B cell (primary cell): ENCODE measurements around the gene SLC12A4. TPM values are rescaled to one million over a fixed set of nuclear protein-coding genes. Genes with fewer than 3 reads are reported as not detected.

Experiments used
- ATAC-seq: fragments of 200-7000 bp; cut with Tn5 transposase; one replicate; pipeline ENCODE4 v1.10.0; 2021; ENCODE audit warnings: low read depth, mild to moderate bottlenecking, moderate number of reproducible peaks, moderate library complexity
- CTCF ChIA-PET: fragments of 350-600 bp; sonication (Branson Sonifier 250); formaldehyde crosslinking; loops from one replicate; lab custom pipeline; 2021; ENCODE audit warnings: antibody characterized with exemption, inconsistent platforms; lab: Charles Lee
- POLR2A ChIA-PET: fragments of 350-600 bp; sonication (Branson Sonifier 250); formaldehyde crosslinking; loops from one replicate; lab custom pipeline; 2021; ENCODE audit warnings: antibody characterized with exemption; lab: Charles Lee
- DNase-seq: peaks from one replicate; pipeline ENCODE4 v3.0.0; 2013
- H2AFZ ChIP-seq: 2 replicates; pipeline ENCODE4 v1.6.1; 2012; ENCODE audit warnings: mild to moderate bottlenecking, low read depth, low read length; ENCODE audit not compliant: insufficient read depth, poor library complexity, severe bottlenecking
- H3K27ac ChIP-seq, 2 donors: 1 replicate in 1 of 2; 2 replicates in 1 of 2; pipeline ENCODE4 v1.5.1; 2012 to 2013; ENCODE audit warnings: low read length in 2 of 2, mild to moderate bottlenecking in 2 of 2, moderate library complexity in 1 of 2
- H3K27me3 ChIP-seq, 4 experiments: fragments of 200-600 bp in 1 of 4; sonication (generic) in 1 of 4; replicated peaks in 1 of 4; 1 replicate in 2 of 4; 2 replicates in 2 of 4; pipeline versions ENCODE4 v1.6.1 to v1.7.0; 2013 to 2016; ENCODE audit warnings: low read length in 3 of 4, mild to moderate bottlenecking in 2 of 4, mixed read lengths in 1 of 4, moderate library complexity in 1 of 4; ENCODE audit not compliant: insufficient read depth in 4 of 4, control insufficient read depth in 3 of 4; ENCODE audit errors: control extremely low read depth in 1 of 4
- H3K36me3 ChIP-seq, 2 experiments: replicated peaks in 1 of 2; 1 replicate in 1 of 2; 2 replicates in 1 of 2; pipeline versions ENCODE4 v1.6.1 to v1.7.1; 2013; ENCODE audit warnings: low read length in 1 of 2; ENCODE audit not compliant: insufficient read depth in 2 of 2, control insufficient read depth in 1 of 2; ENCODE audit errors: control extremely low read depth in 1 of 2, extremely low read depth in 1 of 2
- H3K4me1 ChIP-seq, 2 donors: fragments of 200-600 bp in 1 of 2; sonication (generic) in 1 of 2; 1 replicate in 1 of 2; 2 replicates in 1 of 2; pipeline versions ENCODE4 v1.5.1 to v1.6.1; 2013 to 2017; ENCODE audit warnings: low read length in 2 of 2; ENCODE audit not compliant: control insufficient read depth in 2 of 2, insufficient read depth in 2 of 2
- H3K4me2 ChIP-seq: replicated peaks from 2 replicates; pipeline ENCODE3; 2012; ENCODE audit warnings: mild to moderate bottlenecking, low read depth, low read length; ENCODE audit not compliant: poor library complexity, severe bottlenecking
- H3K4me3 ChIP-seq, 5 experiments: fragments of 200-600 bp in 1 of 5; sonication (generic) in 1 of 5; 1 replicate in 3 of 5; 2 replicates in 2 of 5; pipeline versions ENCODE4 v1.5.1 to v1.7.0; 2011 to 2016; ENCODE audit warnings: low read length in 4 of 5, mild to moderate bottlenecking in 4 of 5, low read depth in 2 of 5, control low read depth in 1 of 5, moderate library complexity in 1 of 5; ENCODE audit not compliant: insufficient read depth in 1 of 5; ENCODE audit errors: control extremely low read depth in 1 of 5, extremely low read depth in 1 of 5
- H3K79me2 ChIP-seq: fragments of 200-600 bp; sonication (generic); one replicate; pipeline ENCODE4 v1.6.0; 2016; ENCODE audit warnings: low read length; ENCODE audit not compliant: control insufficient read depth, insufficient read depth
- H3K9ac ChIP-seq: fragments of 200-600 bp; sonication (generic); 2 replicates; pipeline ENCODE4 v1.6.1; 2017; ENCODE audit warnings: mild to moderate bottlenecking, low read length, moderate library complexity
- H3K9me3 ChIP-seq, 3 donors: one replicate each; pipeline versions ENCODE4 v1.6.1 to v1.7.1; 2013; ENCODE audit warnings: low read length in 2 of 3; ENCODE audit not compliant: control insufficient read depth in 2 of 3, insufficient read depth in 1 of 3; ENCODE audit errors: control extremely low read depth in 1 of 3
- H4K20me1 ChIP-seq: 2 replicates; pipeline ENCODE4 v1.6.0; 2012; ENCODE audit warnings: mild to moderate bottlenecking, low read length; ENCODE audit not compliant: insufficient read depth, control insufficient read depth, poor library complexity, severe bottlenecking
- H3K27ac Mint-ChIP-seq: one replicate; pipeline ENCODE4 v1.8.0; 2021; ENCODE audit warnings: mixed read lengths
- H3K27me3 Mint-ChIP-seq: one replicate; pipeline ENCODE4 v1.8.0; 2021; ENCODE audit warnings: mixed read lengths
- H3K4me1 Mint-ChIP-seq: one replicate; pipeline ENCODE4 v1.8.0; 2021; ENCODE audit warnings: mixed read lengths
- H3K4me3 Mint-ChIP-seq: one replicate; pipeline ENCODE4 v1.8.0; 2021; ENCODE audit warnings: mixed read lengths
- H3K9me3 Mint-ChIP-seq: one replicate; pipeline ENCODE4 v1.8.0; 2022; ENCODE audit warnings: mixed read lengths; ENCODE audit not compliant: insufficient read depth
- EZH2 ChIP-seq: IDR thresholded peaks from 2 replicates; pipeline ENCODE4 v1.6.1; 2012; ENCODE audit warnings: borderline replicate concordance, low read depth, mild to moderate bottlenecking, moderate library complexity, low read length; ENCODE audit not compliant: insufficient read depth, poor library complexity, severe bottlenecking
- WGBS: methylation state at CpG from one replicate; pipeline ENCODE4 v1.1.5; 2013; ENCODE audit warnings: missing lambda C conversion rate; ENCODE audit not compliant: insufficient coverage; 5-methylcytosine and 5-hydroxymethylcytosine counted together
- intact Hi-C: fragments of 100-400 bp; cut with micrococcal nuclease; formaldehyde crosslinking; loops from one replicate; pipeline ENCODE4 v1.10.0; 2022
- polyA plus RNA-seq: library from polyadenylated mRNA; depleted of rRNA; stranded (reverse); fragments of >200 nt; gene quantifications from 2 replicates; pipeline ENCODE4 v1.2.3, GENCODE V29; 2012
- total RNA-seq, 2 donors: library from RNA; stranded (reverse); fragments of 120-200 nt in 1 of 2; gene quantifications; 1 replicate in 1 of 2; 2 replicates in 1 of 2; pipeline versions ENCODE4 v1.2.3 to v1.2.4, GENCODE V29; 2013 to 2022
- TF ChIP-seq, protein P1 (sequence below): fragments of 200-600 bp; IDR thresholded peaks from one replicate; pipeline ENCODE4 v1.8.0; 2022; ENCODE audit warnings: antibody characterized with exemption, mild to moderate bottlenecking

The SLC12A4 gene
- total and polyA plus RNA-seq, 2 donors (not counting 1 experiment from before 2014, with no cell fraction given) = 20.2 to 42.2 TPM

DNA sequence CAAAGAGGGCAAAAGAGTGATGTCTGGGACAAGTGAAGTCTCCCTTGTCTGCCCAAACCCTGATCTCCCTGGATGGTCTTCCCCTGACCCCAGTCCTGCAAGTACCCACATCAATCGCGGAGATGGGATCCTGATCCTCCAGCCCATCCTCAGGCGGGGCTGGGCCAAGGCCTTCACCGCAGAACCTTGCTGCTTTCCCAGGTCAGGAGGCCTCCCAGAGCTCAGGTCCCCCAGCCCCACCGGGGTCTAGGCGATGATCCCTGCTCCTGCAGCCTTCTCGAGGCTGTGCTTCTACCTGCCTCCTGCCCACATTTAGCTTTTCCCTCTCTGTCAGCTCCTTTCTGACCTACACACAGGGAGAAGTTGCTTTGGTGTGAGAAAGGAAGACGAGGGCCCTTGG, 6.3 kb downstream of the SLC12A4 start:
- no peaks in the 10 kb centered on the region for H3K9me3 Mint-ChIP-seq
- Histone ChIP-seq H3K27ac (no peak overlapping the region), H3K4me2 (no peak overlapping the region), H3K36me3 (peaks cover 0 to 27% of the 10 kb centered on the region in 2 experiments), H3K4me1 (peaks cover 3 to 5% of the 10 kb centered on the region in 2 donors), H3K4me3 (no peak overlapping the region), H2AFZ (no peak overlapping the region), H3K9me3 (no peaks in the 10 kb centered on the region), H4K20me1 (peaks cover 7% of the 10 kb centered on the region), H3K27me3 (no peaks in the 10 kb centered on the region), H3K9ac (no peak overlapping the region), H3K79me2 (peaks cover 25% of the 10 kb centered on the region)
- DNase-seq (no peak), ATAC-seq (no peak)
- ChIA-PET POLR2A (no interaction called here), CTCF (interaction anchor here (1.3 to 2.5 kb wide), 2 partner anchors 20 to 286 kb away, joined by 3 to 5 read pairs; no protein-coding TSS in a partner anchor)
- no peaks in the 10 kb centered on the region for H3K27me3 Mint-ChIP-seq
- intact Hi-C loops = loop anchor here (10.0 kb wide), 1 partner anchor 263 kb away; no protein-coding TSS in a partner anchor
- no peak overlapping the region for H3K27ac Mint-ChIP-seq
- H3K4me3 Mint-ChIP-seq = no peak overlapping the region
- TF ChIP-seq, protein P1, sequence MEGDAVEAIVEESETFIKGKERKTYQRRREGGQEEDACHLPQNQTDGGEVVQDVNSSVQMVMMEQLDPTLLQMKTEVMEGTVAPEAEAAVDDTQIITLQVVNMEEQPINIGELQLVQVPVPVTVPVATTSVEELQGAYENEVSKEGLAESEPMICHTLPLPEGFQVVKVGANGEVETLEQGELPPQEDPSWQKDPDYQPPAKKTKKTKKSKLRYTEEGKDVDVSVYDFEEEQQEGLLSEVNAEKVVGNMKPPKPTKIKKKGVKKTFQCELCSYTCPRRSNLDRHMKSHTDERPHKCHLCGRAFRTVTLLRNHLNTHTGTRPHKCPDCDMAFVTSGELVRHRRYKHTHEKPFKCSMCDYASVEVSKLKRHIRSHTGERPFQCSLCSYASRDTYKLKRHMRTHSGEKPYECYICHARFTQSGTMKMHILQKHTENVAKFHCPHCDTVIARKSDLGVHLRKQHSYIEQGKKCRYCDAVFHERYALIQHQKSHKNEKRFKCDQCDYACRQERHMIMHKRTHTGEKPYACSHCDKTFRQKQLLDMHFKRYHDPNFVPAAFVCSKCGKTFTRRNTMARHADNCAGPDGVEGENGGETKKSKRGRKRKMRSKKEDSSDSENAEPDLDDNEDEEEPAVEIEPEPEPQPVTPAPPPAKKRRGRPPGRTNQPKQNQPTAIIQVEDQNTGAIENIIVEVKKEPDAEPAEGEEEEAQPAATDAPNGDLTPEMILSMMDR = no peak
- no peak for TF ChIP-seq EZH2
- H3K4me1 Mint-ChIP-seq = peaks cover 6% of the 10 kb centered on the region
- WGBS = 98% methylated on average over 4 of the region's 8 CpGs

DNA sequence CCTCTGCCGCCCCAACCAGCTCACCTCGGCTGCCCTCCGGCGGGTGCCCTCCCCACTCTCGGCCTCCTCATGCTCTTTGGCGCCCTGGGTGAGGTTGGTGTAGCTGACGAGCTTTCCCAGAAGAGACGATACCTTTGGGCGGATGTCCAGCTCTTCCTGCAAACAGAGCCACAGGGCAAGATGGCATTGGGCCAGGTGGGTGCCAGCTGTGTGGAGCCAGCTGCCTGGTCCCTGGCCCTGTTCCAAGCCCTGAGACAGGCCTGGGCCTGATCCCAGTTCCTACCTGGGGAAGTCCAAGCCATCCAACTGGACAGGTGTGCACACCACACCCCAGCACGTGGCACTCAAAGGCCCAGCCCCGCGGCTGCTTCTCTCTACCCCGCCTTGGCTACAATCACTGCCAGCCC, 6.9 kb downstream of the SLC12A4 start:
- ATAC-seq (no peak), DNase-seq (no peak)
- Histone ChIP-seq H3K27ac (no peak overlapping the region), H3K9ac (no peak overlapping the region), H3K9me3 (no peaks in the 10 kb centered on the region), H3K4me1 (no peaks in the 10 kb centered on the region), H3K4me2 (no peak overlapping the region), H3K36me3 (peaks cover 0 to 27% of the 10 kb centered on the region in 2 experiments), H2AFZ (no peak overlapping the region), H4K20me1 (peaks cover 1% of the 10 kb centered on the region), H3K4me3 (no peak overlapping the region), H3K79me2 (peaks cover 20% of the 10 kb centered on the region), H3K27me3 (no peaks in the 10 kb centered on the region)
- Mint-ChIP-seq H3K4me3 (no peak overlapping the region), H3K27me3 (no peaks in the 10 kb centered on the region), H3K9me3 (no peaks in the 10 kb centered on the region), H3K27ac (no peak overlapping the region), H3K4me1 (peaks cover under 1% of the 10 kb centered on the region)
- WGBS = 97% methylated on average over 13 of the region's 13 CpGs
- TF ChIP-seq, protein P1 = no peak
- TF ChIP-seq EZH2 = no peak
- intact Hi-C loops = loop anchor here (10.0 kb wide), 1 partner anchor 263 kb away; no protein-coding TSS in a partner anchor
- ChIA-PET CTCF (interaction anchor here (1.3 to 2.5 kb wide), 2 partner anchors 20 to 285 kb away, joined by 3 to 5 read pairs; no protein-coding TSS in a partner anchor), POLR2A (no interaction called here)
